ENCODE results near the gene PA2G4.

DNA sequence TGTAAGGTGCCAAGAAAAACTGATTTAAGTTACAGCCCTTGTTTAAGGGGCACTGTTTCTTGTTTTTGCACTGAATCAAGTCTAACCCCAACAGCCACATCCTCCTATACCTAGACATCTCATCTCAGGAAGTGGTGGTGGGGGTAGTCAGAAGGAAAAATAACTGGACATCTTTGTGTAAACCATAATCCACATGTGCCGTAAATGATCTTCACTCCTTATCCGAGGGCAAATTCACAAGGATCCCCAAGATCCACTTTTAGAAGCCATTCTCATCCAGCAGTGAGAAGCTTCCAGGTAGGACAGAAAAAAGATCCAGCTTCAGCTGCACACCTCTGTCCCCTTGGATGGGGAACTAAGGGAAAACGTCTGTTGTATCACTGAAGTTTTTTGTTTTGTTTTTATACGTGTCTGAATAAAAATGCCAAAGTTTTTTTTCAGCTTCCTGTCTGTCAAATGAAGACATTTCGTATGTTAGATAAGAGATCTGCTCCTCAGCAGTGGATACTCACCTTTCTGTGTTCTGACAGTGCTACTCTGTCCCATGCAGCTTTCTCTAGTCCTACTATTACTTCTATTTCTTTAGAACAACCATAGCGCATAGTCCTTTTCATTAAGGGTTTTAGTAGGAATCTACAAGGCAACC, 1.2 kb upstream of the PA2G4 start:
- TF ChIP-seq, protein P1, sequence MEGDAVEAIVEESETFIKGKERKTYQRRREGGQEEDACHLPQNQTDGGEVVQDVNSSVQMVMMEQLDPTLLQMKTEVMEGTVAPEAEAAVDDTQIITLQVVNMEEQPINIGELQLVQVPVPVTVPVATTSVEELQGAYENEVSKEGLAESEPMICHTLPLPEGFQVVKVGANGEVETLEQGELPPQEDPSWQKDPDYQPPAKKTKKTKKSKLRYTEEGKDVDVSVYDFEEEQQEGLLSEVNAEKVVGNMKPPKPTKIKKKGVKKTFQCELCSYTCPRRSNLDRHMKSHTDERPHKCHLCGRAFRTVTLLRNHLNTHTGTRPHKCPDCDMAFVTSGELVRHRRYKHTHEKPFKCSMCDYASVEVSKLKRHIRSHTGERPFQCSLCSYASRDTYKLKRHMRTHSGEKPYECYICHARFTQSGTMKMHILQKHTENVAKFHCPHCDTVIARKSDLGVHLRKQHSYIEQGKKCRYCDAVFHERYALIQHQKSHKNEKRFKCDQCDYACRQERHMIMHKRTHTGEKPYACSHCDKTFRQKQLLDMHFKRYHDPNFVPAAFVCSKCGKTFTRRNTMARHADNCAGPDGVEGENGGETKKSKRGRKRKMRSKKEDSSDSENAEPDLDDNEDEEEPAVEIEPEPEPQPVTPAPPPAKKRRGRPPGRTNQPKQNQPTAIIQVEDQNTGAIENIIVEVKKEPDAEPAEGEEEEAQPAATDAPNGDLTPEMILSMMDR (IDR thresholded peaks at IDR 0.05): no peak
- no peak for TF ChIP-seq ZFX (IDR thresholded peaks at IDR 0.05; ENCODE audit: borderline replicate concordance)
